ENCODE results near the gene TP53RK. TPM values are rescaled to one million over a fixed set of nuclear protein-coding genes. Genes with fewer than 3 reads are reported as not detected.

Gene TP53RK
- total and polyA plus RNA-seq, 2 of the 4 experiments (the other 2 are of a cell fraction), result 8.7 to 10.6 TPM

DNA sequence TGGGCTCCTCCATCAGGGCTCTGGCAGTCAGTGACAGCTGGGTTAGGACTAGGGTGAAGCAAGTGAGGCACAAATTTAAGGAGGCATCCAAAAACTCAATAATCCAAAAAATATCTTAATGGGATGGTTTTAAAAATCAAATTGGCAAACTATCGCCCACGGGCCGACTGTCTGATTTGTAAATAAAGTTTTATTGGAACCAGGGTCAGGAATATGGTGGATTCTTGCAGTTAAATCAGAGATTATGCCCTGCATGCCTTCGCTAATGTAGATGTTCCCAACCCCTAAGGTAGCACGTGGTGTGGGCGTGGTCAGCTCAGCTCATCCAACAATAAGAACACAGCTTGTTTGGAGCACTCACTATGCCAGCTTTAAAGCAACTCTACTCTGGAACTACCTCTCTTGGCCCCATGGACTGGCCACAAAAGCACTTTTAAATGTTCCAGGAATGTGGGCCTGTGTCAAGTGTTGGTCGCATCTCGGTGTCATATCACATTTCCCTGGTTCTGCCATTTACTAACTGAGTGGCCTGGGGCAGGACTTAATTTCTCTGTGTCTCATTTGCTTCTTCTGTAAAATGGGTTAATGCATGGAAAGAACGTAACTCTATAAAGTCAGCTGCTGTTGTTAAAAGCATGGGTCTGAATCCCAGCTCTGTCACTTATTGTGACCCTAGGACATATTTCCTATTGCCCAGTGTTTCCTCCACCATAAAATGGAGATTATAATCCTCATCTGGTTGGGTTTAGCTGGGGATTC, 7.0 kb downstream of the TP53RK start (continued):
- no peak for TF ChIP-seq MAFK (IDR thresholded peaks at IDR 0.05; ENCODE audit: low read depth, low read length)

DNA sequence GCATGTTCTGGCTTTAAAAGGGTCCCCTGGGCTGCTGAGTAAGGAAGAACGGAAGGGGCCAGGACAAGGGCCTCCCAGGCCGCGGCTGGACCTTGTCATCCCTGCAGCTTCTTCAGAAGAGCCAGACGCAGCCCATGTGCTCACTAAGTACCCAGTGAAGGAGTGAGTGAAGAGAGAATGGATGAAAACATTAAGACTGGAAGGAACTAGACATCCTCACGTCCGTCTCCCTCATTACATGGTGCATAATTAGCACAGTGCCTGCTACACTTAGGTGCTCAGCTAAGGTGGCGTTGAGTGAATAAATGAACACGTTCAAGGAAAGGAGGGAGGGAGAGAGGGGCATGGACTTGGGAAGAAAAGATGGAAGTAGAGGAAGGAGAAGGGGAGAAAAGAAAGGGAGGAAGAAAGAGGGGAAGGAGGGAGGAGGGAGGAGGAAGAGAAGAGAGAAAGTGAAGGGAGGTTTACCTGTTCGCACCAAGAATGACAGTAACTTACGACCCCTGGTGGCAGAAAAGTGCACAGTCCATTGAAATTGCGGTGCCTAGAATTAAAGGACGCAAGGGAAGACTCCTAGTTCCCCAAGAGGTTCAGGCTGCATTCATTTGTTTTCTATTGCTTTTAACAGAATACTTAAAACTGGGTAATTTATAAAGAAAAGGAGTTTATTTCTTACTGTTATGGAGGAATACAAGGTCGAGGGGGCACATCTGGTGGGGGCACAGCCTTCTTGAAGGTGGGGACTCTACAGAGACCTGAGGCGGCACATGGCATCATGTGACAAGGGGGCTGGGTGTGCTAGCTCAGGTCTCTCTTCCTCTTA, 8.0 kb downstream of the TP53RK start:
- in situ Hi-C loops (cut with MboI; ENCODE audit: low sequenced_read_pairs) (loop anchor here (5.0 kb wide), 1 partner anchor 159 kb away; no protein-coding TSS in a partner anchor), intact Hi-C loops (cut with micrococcal nuclease) (loop anchor here (1.0 to 5.0 kb wide), 2 partner anchors 124 to 160 kb away; no protein-coding TSS in a partner anchor), dilution Hi-C loops (cut with HindIII; ENCODE audit: low sequenced_read_pairs, unreplicated experiment) (no loop called here)
- WGBS, 2 experiments (ENCODE audit: extremely low coverage in 2 of 2, insufficient read length in 1 of 2), result 0% methylated on average over 2 of the region's 14 CpGs; no CpG with 5 or more reads in 1 of the 2 experiments
- ATAC-seq (ENCODE audit: low read depth) (no peak), DNase-seq (peak; percentile 44)
- Histone ChIP-seq H2AK5ac (ENCODE audit: low read depth, low read length) (no peak overlapping the region), H3K56ac (ENCODE audit: extremely low read depth, insufficient read depth, low read length) (no peak overlapping the region), H2AK9ac (replicated peaks; ENCODE audit: low read depth, low read length, poor library complexity) (no peak overlapping the region), H3K27ac (ENCODE audit: insufficient read depth, low read length) (no peak overlapping the region), H3K4me1 (ENCODE audit: control insufficient read depth, insufficient read depth, low read length) (peaks cover 10% of the 10 kb centered on the region), H3K79me1 (ENCODE audit: low read depth in 1 of 2, low read length in 2 of 2) (peaks cover 30 to 63% of the 10 kb centered on the region in 2 experiments), H3K23ac (ENCODE audit: low read depth, low read length) (no peak overlapping the region), H3K27me3 (ENCODE audit: control insufficient read depth, insufficient read depth, low read length) (no peaks in the 10 kb centered on the region), H3K4me2 (ENCODE audit: low read depth, low read length) (no peak overlapping the region), H3K9me3 (ENCODE audit: control insufficient read depth, insufficient read depth, low read length) (no peaks in the 10 kb centered on the region), H3K14ac (replicated peaks; ENCODE audit: low read depth, low read length) (no peak overlapping the region), H2BK120ac (ENCODE audit: low read depth, low read length) (no peak overlapping the region), H4K5ac (ENCODE audit: low read depth, low read length) (no peak overlapping the region), H2BK15ac (ENCODE audit: low read depth, low read length) (no peak overlapping the region), H4K91ac (ENCODE audit: insufficient read depth, low read depth, low read length) (no peak overlapping the region), H3K4me3 (ENCODE audit: insufficient read depth, low read depth, low read length) (no peak overlapping the region), H3K9ac (ENCODE audit: low read depth, low read length) (no peak overlapping the region), H2BK20ac (ENCODE audit: low read depth, low read length) (no peak overlapping the region), H2BK5ac (ENCODE audit: low read depth, low read length, poor library complexity, severe bottlenecking) (no peak overlapping the region), H4K20me1 (ENCODE audit: insufficient read depth, low read length) (peaks cover 17% of the 10 kb centered on the region; the same call in 1 of the 2 replicates), H2AFZ (replicated peaks; ENCODE audit: low read length, poor library complexity) (no peak overlapping the region), H3K9me1 (ENCODE audit: insufficient read depth, low read length) (peaks cover 5% of the 10 kb centered on the region; the same call in 1 of the 2 replicates), H4K8ac (ENCODE audit: low read depth in 2 of 2, low read length in 2 of 2) (no peak overlapping the region), H3K36me3 (ENCODE audit: control insufficient read depth, insufficient read depth, low read length) (peaks cover 6% of the 10 kb centered on the region), H3K18ac (ENCODE audit: low read depth, low read length) (no peak overlapping the region), H3K4ac (ENCODE audit: low read depth, low read length) (no peak overlapping the region)
- no TSS peak for BruUV-seq (replicated peaks)
- ChIA-PET POLR2A (ENCODE audit: unreplicated experiment) (no interaction called here), CTCF (no interaction called here)
- peak; percentile 66 for TF ChIP-seq RAD21 (IDR thresholded peaks at IDR 0.05; ENCODE audit: low read length)
- TF ChIP-seq SMC3 (IDR thresholded peaks at IDR 0.05; ENCODE audit: low read depth, low read length), result peak; percentile 75
- TF ChIP-seq CEBPB (IDR thresholded peaks at IDR 0.05; ENCODE audit: low read depth, low read length), result no peak
- peak; percentile 72 for TF ChIP-seq CTCF (conservative IDR thresholded peaks at IDR 0.05; ENCODE audit: low read depth, low read length)

All from IMR-90 (cell line).